IMR-90 (cell line): ENCODE results near the gene UBE2K. TPM values are rescaled to one million over a fixed set of nuclear protein-coding genes. Genes with fewer than 3 reads are reported as not detected.
"Not testable (repeated sequence)": the region's sequence is repeated elsewhere in the genome, so short reads cannot be mapped to it uniquely, and the experiment has no call there.

Experiments
- ATAC-seq: fragments of 200-7000 bp; cut with Tn5 transposase; 2 replicates; pipeline ENCODE4 v1.9.1; 2020; ENCODE audit warnings: low read depth, mild to moderate bottlenecking, moderate library complexity
- BruUV-seq: library from RNA; stranded (reverse); fragments of 400-500 nt; replicated peaks from 2 replicates; lab custom pipeline; 2021; lab: Mats Ljungman, UMichigan
- CTCF ChIA-PET: fragments of 300-600 bp; formaldehyde crosslinking; extraction: SDS; loops from one replicate; lab custom pipeline; 2021; ENCODE audit warnings: antibody characterized with exemption; lab: Yijun Ruan, JAX
- POLR2A ChIA-PET: fragments of 300-600 bp; sonication (Branson Sonifier 250); formaldehyde crosslinking; loops from one replicate; lab custom pipeline; 2022; ENCODE audit warnings: antibody characterized with exemption; ENCODE audit not compliant: unreplicated experiment; lab: Charles Lee
- DNase-seq: peaks from one replicate; pipeline ENCODE4 v3.0.0; 2013
- H2AFZ ChIP-seq: replicated peaks from 2 replicates; pipeline ENCODE3; 2013; ENCODE audit warnings: low read length, mild to moderate bottlenecking; ENCODE audit not compliant: poor library complexity
- H2AK5ac ChIP-seq: 2 replicates; pipeline ENCODE4 v1.6.1; 2013; ENCODE audit warnings: low read depth, low read length, inconsistent platforms
- H2AK9ac ChIP-seq: replicated peaks from 2 replicates; pipeline ENCODE3; 2013; ENCODE audit warnings: mild to moderate bottlenecking, low read depth, low read length, moderate library complexity; ENCODE audit not compliant: poor library complexity
- H2BK120ac ChIP-seq: 2 replicates; pipeline ENCODE4 v1.6.1; 2013; ENCODE audit warnings: low read depth, low read length, inconsistent platforms
- H2BK15ac ChIP-seq: 3 replicates; pipeline ENCODE4 v1.6.1; 2013; ENCODE audit warnings: low read depth, low read length, inconsistent platforms
- H2BK20ac ChIP-seq: 2 replicates; pipeline ENCODE4 v1.6.1; 2013; ENCODE audit warnings: low read depth, mild to moderate bottlenecking, inconsistent platforms, low read length, moderate library complexity
- H2BK5ac ChIP-seq: 2 replicates; pipeline ENCODE4 v1.6.1; 2013; ENCODE audit warnings: mild to moderate bottlenecking, low read depth, low read length, inconsistent platforms; ENCODE audit not compliant: poor library complexity, severe bottlenecking
- H3K14ac ChIP-seq: replicated peaks from 2 replicates; pipeline ENCODE4 v1.6.1; 2013; ENCODE audit warnings: low read depth, low read length, inconsistent platforms
- H3K18ac ChIP-seq: 2 replicates; pipeline ENCODE4 v1.6.1; 2013; ENCODE audit warnings: low read depth, low read length, control low read depth
- H3K23ac ChIP-seq: 2 replicates; pipeline ENCODE4 v1.6.1; 2013; ENCODE audit warnings: low read depth, low read length, inconsistent platforms
- H3K27ac ChIP-seq: 2 replicates; pipeline ENCODE4 v1.5.1; 2013; ENCODE audit warnings: mild to moderate bottlenecking, control low read depth, low read length; ENCODE audit not compliant: insufficient read depth
- H3K27me3 ChIP-seq: 2 replicates; pipeline ENCODE4 v1.6.1; 2013; ENCODE audit warnings: low read length; ENCODE audit not compliant: control insufficient read depth, insufficient read depth
- H3K36me3 ChIP-seq: 2 replicates; pipeline ENCODE4 v1.6.1; 2013; ENCODE audit warnings: low read length, mixed read lengths; ENCODE audit not compliant: control insufficient read depth, insufficient read depth
- H3K4ac ChIP-seq: 2 replicates; pipeline ENCODE4 v1.6.1; 2013; ENCODE audit warnings: low read depth, low read length, inconsistent platforms
- H3K4me1 ChIP-seq: 2 replicates; pipeline ENCODE4 v1.6.1; 2013; ENCODE audit warnings: low read length, mixed read lengths; ENCODE audit not compliant: control insufficient read depth, insufficient read depth
- H3K4me2 ChIP-seq: 2 replicates; pipeline ENCODE4 v1.6.1; 2013; ENCODE audit warnings: low read depth, mild to moderate bottlenecking, control low read depth, low read length, moderate library complexity
- H3K4me3 ChIP-seq: 2 replicates; pipeline ENCODE4 v1.5.1; 2013; ENCODE audit warnings: low read depth, mild to moderate bottlenecking, control low read depth, low read length, moderate library complexity; ENCODE audit not compliant: insufficient read depth
- H3K56ac ChIP-seq: 2 replicates; pipeline ENCODE4 v1.6.1; 2013; ENCODE audit warnings: low read length, inconsistent platforms; ENCODE audit not compliant: insufficient read depth; ENCODE audit errors: extremely low read depth
- H3K79me1 ChIP-seq, 2 experiments: 2 replicates each; pipeline ENCODE4 v1.6.1; 2013; ENCODE audit warnings: low read length in 2 of 2, inconsistent platforms in 1 of 2, low read depth in 1 of 2
- H3K9ac ChIP-seq: 2 replicates; pipeline ENCODE4 v1.6.1; 2013; ENCODE audit warnings: low read depth, low read length, control low read depth
- H3K9me1 ChIP-seq: 2 replicates; pipeline ENCODE4 v1.6.1; 2013; ENCODE audit warnings: low read length, inconsistent platforms; ENCODE audit not compliant: insufficient read depth
- H3K9me3 ChIP-seq: 2 replicates; pipeline ENCODE4 v1.6.1; 2013; ENCODE audit warnings: low read length; ENCODE audit not compliant: control insufficient read depth, insufficient read depth
- H4K20me1 ChIP-seq: 2 replicates; pipeline ENCODE4 v1.6.1; 2013; ENCODE audit warnings: low read length, inconsistent platforms; ENCODE audit not compliant: insufficient read depth
- H4K5ac ChIP-seq: 2 replicates; pipeline ENCODE4 v1.6.1; 2013; ENCODE audit warnings: mild to moderate bottlenecking, low read depth, low read length, control low read depth
- H4K8ac ChIP-seq, 2 experiments: 2 replicates each; pipeline ENCODE4 v1.6.1; 2013; ENCODE audit warnings: low read depth in 2 of 2, low read length in 2 of 2, control low read depth in 1 of 2, inconsistent platforms in 1 of 2
- H4K91ac ChIP-seq: 2 replicates; pipeline ENCODE4 v1.6.1; 2013; ENCODE audit warnings: low read depth, low read length, inconsistent platforms; ENCODE audit not compliant: insufficient read depth
- CHD1 ChIP-seq: IDR thresholded peaks from 2 replicates; pipeline ENCODE4 v1.6.1; 2012; ENCODE audit warnings: low read depth, low read length, improper control_type of control experiment
- MAZ ChIP-seq: IDR thresholded peaks from 2 replicates; pipeline ENCODE4 v1.6.1; 2012; ENCODE audit warnings: low read depth, mild to moderate bottlenecking, low read length, improper control_type of control experiment, moderate library complexity, borderline replicate concordance
- NFE2L2 ChIP-seq: fragments of 150-350 bp; IDR thresholded peaks from 2 replicates; pipeline ENCODE4 v1.6.1; 2016; ENCODE audit warnings: low read depth, mild to moderate bottlenecking, low read length
- RCOR1 ChIP-seq: IDR thresholded peaks from 2 replicates; pipeline ENCODE4 v1.6.1; 2012; ENCODE audit warnings: mild to moderate bottlenecking, low read length, improper control_type of control experiment; ENCODE audit not compliant: insufficient replicate concordance
- RFX5 ChIP-seq: IDR thresholded peaks from 2 replicates; pipeline ENCODE4 v1.8.0; 2012; ENCODE audit warnings: low read depth, mild to moderate bottlenecking, low read length, moderate library complexity
- SMC3 ChIP-seq: fragments of 150-350 bp; IDR thresholded peaks from 2 replicates; pipeline ENCODE4 v1.6.1; 2016; ENCODE audit warnings: low read depth, mild to moderate bottlenecking, antibody characterized with exemption, low read length, moderate library complexity
- USF2 ChIP-seq: fragments of 150-350 bp; IDR thresholded peaks from 2 replicates; pipeline ENCODE4 v1.6.1; 2017; ENCODE audit warnings: mild to moderate bottlenecking, antibody characterized with exemption, low read length, low read depth
- WGBS, 2 experiments: methylation state at CpG; one replicate each; pipeline versions ENCODE4 v1.1.5 to v1.1.7; 2013; ENCODE audit warnings: missing lambda C conversion rate in 2 of 2; ENCODE audit not compliant: insufficient read length in 1 of 2; ENCODE audit errors: extremely low coverage in 2 of 2; 5-methylcytosine and 5-hydroxymethylcytosine counted together
- dilution Hi-C: fragments of 300-500 bp; cut with HindIII; formaldehyde crosslinking; loops from one replicate; pipeline ENCODE4 v1.14.3; 2018; ENCODE audit warnings: low sequenced_read_pairs; ENCODE audit not compliant: unreplicated experiment
- in situ Hi-C: fragments of 300-500 bp; cut with MboI; formaldehyde crosslinking; loops from 3 replicates; pipeline ENCODE4 v1.14.3; 2019; ENCODE audit warnings: low sequenced_read_pairs, inconsistent platforms, mixed read lengths
- intact Hi-C: fragments of 100-400 bp; cut with micrococcal nuclease; formaldehyde crosslinking; loops from 2 replicates; pipeline ENCODE4 v1.10.0; 2022
- polyA plus RNA-seq, 3 experiments: library from polyadenylated mRNA; depleted of rRNA; stranded (reverse); fragments of >200 nt; gene quantifications; 2 replicates each; pipeline ENCODE4 v1.2.3, GENCODE V29; 2012; ENCODE audit warnings: low replicate concordance in 1 of 3
- total RNA-seq: library from RNA; depleted of rRNA; stranded (reverse); fragments of >200 nt; gene quantifications from 2 replicates; pipeline ENCODE4 v1.2.3, GENCODE V29; 2012

UBE2K gene
- total and polyA plus RNA-seq, 2 of the 4 experiments (the other 2 are of a cell fraction), result 17.7 to 44.8 TPM

GRCh38 chr4:39716356-39716755, 18.4 kb downstream of the UBE2K start:
- no peak overlapping the region for H3K4me2 ChIP-seq
- H4K20me1 ChIP-seq, result peaks cover 84% of the 10 kb centered on the region
- DNase-seq (no peak), ATAC-seq (no peak)
- CTCF ChIA-PET, result no interaction called here
- H2BK120ac ChIP-seq, result no peak overlapping the region
- no TSS peak for BruUV-seq
- H4K5ac ChIP-seq, result no peak overlapping the region
- H3K4ac ChIP-seq, result no peak overlapping the region
- H3K14ac ChIP-seq, result no peak overlapping the region
- H2BK15ac ChIP-seq, result no peak overlapping the region
- H3K27me3 ChIP-seq, result no peaks in the 10 kb centered on the region
- no peak overlapping the region for H4K8ac ChIP-seq
- H4K91ac ChIP-seq, result no peak overlapping the region
- H3K18ac ChIP-seq, result no peak overlapping the region
- H3K4me3 ChIP-seq, result no peak overlapping the region
- POLR2A ChIA-PET, result no interaction called here
- dilution Hi-C loops (no loop called here), intact Hi-C loops (no loop called here), in situ Hi-C loops (no loop called here)
- no peak overlapping the region for H3K9ac ChIP-seq
- H2BK20ac ChIP-seq, result no peak overlapping the region
- no peak overlapping the region for H3K27ac ChIP-seq
- H3K36me3 ChIP-seq, result peaks cover 3% of the 10 kb centered on the region; the same call in 1 of the 2 replicates
- no peak overlapping the region for H3K56ac ChIP-seq
- no peak overlapping the region for H3K23ac ChIP-seq
- 91% methylated on average over 9 of the region's 11 CpGs; no CpG with 5 or more reads in 1 of the 2 experiments for WGBS, 2 experiments
- TF ChIP-seq MAZ (no peak), RCOR1 (no peak), RFX5 (no peak), USF2 (no peak), CHD1 (no peak), SMC3 (no peak), NFE2L2 (no peak)
- H3K9me1 ChIP-seq, result 0 out of 2 replicates have a peak, but pooled peaks cover 5% of the 10 kb centered on the region
- H3K9me3 ChIP-seq, result peaks cover 2% of the 10 kb centered on the region; the same call in 1 of the 2 replicates
- H3K4me1 ChIP-seq, result peaks cover 13% of the 10 kb centered on the region
- peaks cover 13 to 64% of the 10 kb centered on the region in 2 experiments for H3K79me1 ChIP-seq
- H2BK5ac ChIP-seq, result no peak overlapping the region
- no peak overlapping the region for H2AK5ac ChIP-seq
- no peak overlapping the region for H2AFZ ChIP-seq
- no peak overlapping the region for H2AK9ac ChIP-seq

DNA sequence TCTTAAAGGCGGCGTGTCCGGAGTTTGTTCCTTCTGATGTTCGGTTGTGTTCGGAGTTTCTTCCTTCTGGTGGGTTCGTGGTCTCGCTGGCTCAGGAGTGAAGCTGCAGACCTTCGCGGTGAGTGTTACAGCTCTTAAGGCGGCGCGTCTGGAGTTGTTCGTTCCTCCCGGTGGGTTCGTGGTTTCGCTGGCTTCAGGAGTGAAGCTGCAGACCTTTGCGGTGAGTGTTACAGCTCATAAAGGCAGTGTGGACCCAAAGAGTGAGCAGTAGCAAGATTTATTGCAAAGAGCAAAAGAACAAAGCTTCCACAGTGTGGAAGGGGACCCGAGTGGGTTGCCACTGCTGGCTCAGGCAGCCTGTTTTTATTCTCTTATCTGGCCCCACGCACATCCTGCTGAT, 19.8 kb downstream of the UBE2K start:
- H2BK5ac ChIP-seq, POLR2A ChIA-PET: not testable (repeated sequence)

More for the DNA sequence above, 19.8 kb downstream of the UBE2K start:
- H3K4ac ChIP-seq, DNase-seq, H2BK15ac ChIP-seq, H3K18ac ChIP-seq, H2AFZ ChIP-seq, H3K9ac ChIP-seq, BruUV-seq, H3K36me3 ChIP-seq, H4K91ac ChIP-seq, H3K27me3 ChIP-seq, H3K9me3 ChIP-seq, H3K4me2 ChIP-seq, H4K5ac ChIP-seq, dilution Hi-C loops, H3K56ac ChIP-seq, H3K14ac ChIP-seq, H2BK120ac ChIP-seq, H3K9me1 ChIP-seq, CTCF ChIA-PET, ATAC-seq, H3K23ac ChIP-seq, H3K27ac ChIP-seq, H3K4me3 ChIP-seq, H2AK9ac ChIP-seq, H4K8ac ChIP-seq, H2BK20ac ChIP-seq, in situ Hi-C loops, intact Hi-C loops, H2AK5ac ChIP-seq: not testable (repeated sequence)
- WGBS, 2 experiments, result no CpG with 5 or more reads among the region's 19 CpGs
- peaks cover 13% of the 10 kb centered on the region for H3K4me1 ChIP-seq
- peaks cover 13 to 66% of the 10 kb centered on the region in 2 experiments for H3K79me1 ChIP-seq
- H4K20me1 ChIP-seq, result peaks cover 92% of the 10 kb centered on the region
